ENCODE results near the gene HSH2D. TPM values are rescaled to one million over a fixed set of nuclear protein-coding genes. Genes with fewer than 3 reads are reported as not detected.

HSH2D gene
- total and polyA plus RNA-seq, 2 of the 13 experiments (the other 11 are each of a cell fraction or from before 2014, with no cell fraction given), result 0.69 to 3.2 TPM

GRCh38 chr19:16200038-16201010, 56.8 kb downstream of the HSH2D start (continued):
- TF ChIP-seq ZIK1 (CRISPR knock-in tag; IDR thresholded peaks at IDR 0.05; ENCODE audit: borderline replicate concordance, low read depth), result no peak
- no peak for TF ChIP-seq ARNTL (CRISPR knock-in tag; IDR thresholded peaks at IDR 0.05)
- no peak for TF ChIP-seq FOXM1 (CRISPR knock-in tag; IDR thresholded peaks at IDR 0.05)
- 0 out of 2 replicates have a peak, but pooled peaks have one; percentile 35 for TF ChIP-seq ZKSCAN1 (IDR thresholded peaks at IDR 0.05; ENCODE audit: low read length)
- no peak for TF ChIP-seq PCBP2 (optimal IDR thresholded peaks at IDR 0.05; ENCODE audit: low read depth, low read length, poor library complexity, severe bottlenecking)
- TF ChIP-seq MAFK (conservative IDR thresholded peaks at IDR 0.05 in 1 of 2, IDR thresholded peaks at IDR 0.05 in 1 of 2; ENCODE audit: low read length in 2 of 2), result no peak
- no peak for TF ChIP-seq SRSF9 (IDR thresholded peaks at IDR 0.05; ENCODE audit: borderline replicate concordance, insufficient read depth, low read depth, low read length, poor library complexity, severe bottlenecking)
- TF ChIP-seq, protein P1, sequence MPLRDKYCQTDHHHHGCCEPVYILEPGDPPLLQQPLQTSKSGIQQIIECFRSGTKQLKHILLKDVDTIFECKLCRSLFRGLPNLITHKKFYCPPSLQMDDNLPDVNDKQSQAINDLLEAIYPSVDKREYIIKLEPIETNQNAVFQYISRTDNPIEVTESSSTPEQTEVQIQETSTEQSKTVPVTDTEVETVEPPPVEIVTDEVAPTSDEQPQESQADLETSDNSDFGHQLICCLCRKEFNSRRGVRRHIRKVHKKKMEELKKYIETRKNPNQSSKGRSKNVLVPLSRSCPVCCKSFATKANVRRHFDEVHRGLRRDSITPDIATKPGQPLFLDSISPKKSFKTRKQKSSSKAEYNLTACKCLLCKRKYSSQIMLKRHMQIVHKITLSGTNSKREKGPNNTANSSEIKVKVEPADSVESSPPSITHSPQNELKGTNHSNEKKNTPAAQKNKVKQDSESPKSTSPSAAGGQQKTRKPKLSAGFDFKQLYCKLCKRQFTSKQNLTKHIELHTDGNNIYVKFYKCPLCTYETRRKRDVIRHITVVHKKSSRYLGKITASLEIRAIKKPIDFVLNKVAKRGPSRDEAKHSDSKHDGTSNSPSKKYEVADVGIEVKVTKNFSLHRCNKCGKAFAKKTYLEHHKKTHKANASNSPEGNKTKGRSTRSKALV (CRISPR knock-in tag; IDR thresholded peaks at IDR 0.05), result no peak
- 0 out of 2 replicates have a peak, but pooled peaks have one; percentile 39 for TF ChIP-seq ZNF543 (CRISPR knock-in tag; IDR thresholded peaks at IDR 0.05)
- TF ChIP-seq PHF5A (CRISPR knock-in tag; IDR thresholded peaks at IDR 0.05; ENCODE audit: low read depth, unreplicated experiment), result peak; percentile 89
- peak; percentile 78; the same call in 2 of the 3 replicates for TF ChIP-seq MXI1 (IDR thresholded peaks at IDR 0.05; ENCODE audit: borderline replicate concordance, low read depth, low read length)
- TF ChIP-seq ZNF567 (CRISPR knock-in tag; IDR thresholded peaks at IDR 0.05; ENCODE audit: borderline replicate concordance), result no peak
- TF ChIP-seq SMARCE1 (IDR thresholded peaks at IDR 0.05; ENCODE audit: borderline replicate concordance), result no peak
- no peak for TF ChIP-seq PRMT3 (CRISPR knock-in tag; IDR thresholded peaks at IDR 0.05; ENCODE audit: borderline replicate concordance, low read depth)
- no peak for TF ChIP-seq ZNF724P (CRISPR knock-in tag; IDR thresholded peaks at IDR 0.05; ENCODE audit: borderline replicate concordance)
- TF ChIP-seq, protein P2, sequence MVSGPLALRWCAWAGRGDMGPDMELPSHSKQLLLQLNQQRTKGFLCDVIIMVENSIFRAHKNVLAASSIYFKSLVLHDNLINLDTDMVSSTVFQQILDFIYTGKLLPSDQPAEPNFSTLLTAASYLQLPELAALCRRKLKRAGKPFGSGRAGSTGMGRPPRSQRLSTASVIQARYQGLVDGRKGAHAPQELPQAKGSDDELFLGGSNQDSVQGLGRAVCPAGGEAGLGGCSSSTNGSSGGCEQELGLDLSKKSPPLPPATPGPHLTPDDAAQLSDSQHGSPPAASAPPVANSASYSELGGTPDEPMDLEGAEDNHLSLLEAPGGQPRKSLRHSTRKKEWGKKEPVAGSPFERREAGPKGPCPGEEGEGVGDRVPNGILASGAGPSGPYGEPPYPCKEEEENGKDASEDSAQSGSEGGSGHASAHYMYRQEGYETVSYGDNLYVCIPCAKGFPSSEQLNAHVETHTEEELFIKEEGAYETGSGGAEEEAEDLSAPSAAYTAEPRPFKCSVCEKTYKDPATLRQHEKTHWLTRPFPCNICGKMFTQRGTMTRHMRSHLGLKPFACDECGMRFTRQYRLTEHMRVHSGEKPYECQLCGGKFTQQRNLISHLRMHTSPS (CRISPR knock-in tag; IDR thresholded peaks at IDR 0.05; ENCODE audit: low read depth), result no peak; the same call in 1 of the 2 replicates
- TF ChIP-seq STAT5B (CRISPR knock-in tag; IDR thresholded peaks at IDR 0.05), result no peak
- TF ChIP-seq, protein P3, sequence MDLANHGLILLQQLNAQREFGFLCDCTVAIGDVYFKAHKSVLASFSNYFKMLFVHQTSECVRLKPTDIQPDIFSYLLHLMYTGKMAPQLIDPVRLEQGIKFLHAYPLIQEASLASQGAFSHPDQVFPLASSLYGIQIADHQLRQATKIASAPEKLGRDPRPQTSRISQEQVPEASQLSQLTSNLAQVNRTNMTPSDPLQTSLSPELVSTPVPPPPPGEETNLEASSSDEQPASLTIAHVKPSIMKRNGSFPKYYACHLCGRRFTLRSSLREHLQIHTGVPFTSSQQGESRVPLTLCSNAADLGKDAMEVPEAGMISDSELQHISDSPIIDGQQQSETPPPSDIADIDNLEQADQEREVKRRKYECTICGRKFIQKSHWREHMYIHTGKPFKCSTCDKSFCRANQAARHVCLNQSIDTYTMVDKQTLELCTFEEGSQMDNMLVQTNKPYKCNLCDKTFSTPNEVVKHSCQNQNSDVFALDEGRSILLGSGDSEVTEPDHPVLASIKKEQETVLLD (CRISPR knock-in tag; IDR thresholded peaks at IDR 0.05; ENCODE audit: low read depth), result no peak
